Measurements from ENCODE around the gene FAM47E. TPM values are rescaled to one million over a fixed set of nuclear protein-coding genes. Genes with fewer than 3 reads are reported as not detected.

FAM47E gene
- total and polyA plus RNA-seq, 2 of the 13 experiments (the other 11 are each of a cell fraction or from before 2014, with no cell fraction given): 0.33 to 0.66 TPM

DNA sequence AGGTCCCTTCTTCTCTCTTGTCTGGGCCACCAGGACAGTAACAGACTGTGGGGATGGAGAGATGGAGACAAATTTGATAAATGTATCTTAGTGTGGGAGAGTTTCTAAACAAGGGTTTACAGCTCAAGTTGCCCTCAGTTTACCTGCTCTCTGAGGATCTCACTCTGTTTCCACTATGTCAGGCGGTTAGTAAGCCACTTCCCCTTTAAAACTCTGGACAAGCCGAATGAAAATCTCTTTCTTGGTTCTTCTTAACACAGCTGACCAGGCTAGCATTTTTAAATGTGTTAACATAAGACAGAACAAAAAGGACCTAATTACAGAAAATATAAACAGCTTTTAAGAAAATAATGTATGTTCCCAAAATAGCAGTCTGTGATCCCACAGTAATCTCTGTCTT, 35.0 kb upstream of the FAM47E start:
- H3K4me1 ChIP-seq (ENCODE audit: insufficient read depth, low read length): peaks cover 72% of the 10 kb centered on the region
- no peak overlapping the region for H3K27ac ChIP-seq (ENCODE audit: extremely low read length, insufficient read depth, low read length)
- peaks cover 18% of the 10 kb centered on the region for H3K79me2 ChIP-seq (ENCODE audit: insufficient read depth, low read length)
- FAIRE-seq (no peak), DNase-seq (ENCODE audit: low spot score) (no peak), ATAC-seq (no peak)
- H3K4me2 ChIP-seq (ENCODE audit: low read depth, low read length): no peak overlapping the region
- ChIA-PET CTCF (ENCODE audit: low intra/inter-chr PET ratio, low total read pairs) (no interaction called here), POLR2A (no interaction called here)
- 61% methylated on average over 2 of the region's 2 CpGs for WGBS (ENCODE audit: low lambda C conversion rate)
- intact Hi-C loops (cut with micrococcal nuclease; ENCODE audit: unreplicated experiment): no loop called here
- in situ Hi-C loops (cut with HindIII; ENCODE audit: extremely low pct_ligation_motif_present, low pct_unique_long_range_greater_than_20kb): no loop called here
- TF ChIP-seq ONECUT2 (CRISPR knock-in tag; IDR thresholded peaks at IDR 0.05) (no peak), FOXC1 (CRISPR knock-in tag; IDR thresholded peaks at IDR 0.05; ENCODE audit: borderline replicate concordance) (no peak), ZNF816 (CRISPR knock-in tag; IDR thresholded peaks at IDR 0.05; ENCODE audit: borderline replicate concordance) (no peak), ZNF749 (CRISPR knock-in tag; IDR thresholded peaks at IDR 0.05; ENCODE audit: borderline replicate concordance) (no peak), SSRP1 (CRISPR knock-in tag; IDR thresholded peaks at IDR 0.05) (no peak), CCDC6 (CRISPR knock-in tag; IDR thresholded peaks at IDR 0.05) (no peak), PHB2 (IDR thresholded peaks at IDR 0.05; ENCODE audit: partially characterized antibody) (no peak), ZNF430 (CRISPR knock-in tag; IDR thresholded peaks at IDR 0.05) (no peak), ZFAT (CRISPR knock-in tag; conservative IDR thresholded peaks at IDR 0.05) (no peak), EP300 (IDR thresholded peaks at IDR 0.05; ENCODE audit: low read depth in 2 of 2, low read length in 2 of 2) (no peak), EP300 (CRISPR knock-in tag; IDR thresholded peaks at IDR 0.05; ENCODE audit: borderline replicate concordance) (no peak), ZNF781 (CRISPR knock-in tag; IDR thresholded peaks at IDR 0.05; ENCODE audit: borderline replicate concordance, not compliant biosample characterization) (no peak), CHD4 (IDR thresholded peaks at IDR 0.05; ENCODE audit: borderline replicate concordance, low read length) (no peak), ZNF225 (CRISPR knock-in tag; IDR thresholded peaks at IDR 0.05) (no peak), ZNF24 (IDR thresholded peaks at IDR 0.05) (no peak)
- TF ChIP-seq, protein P1, sequence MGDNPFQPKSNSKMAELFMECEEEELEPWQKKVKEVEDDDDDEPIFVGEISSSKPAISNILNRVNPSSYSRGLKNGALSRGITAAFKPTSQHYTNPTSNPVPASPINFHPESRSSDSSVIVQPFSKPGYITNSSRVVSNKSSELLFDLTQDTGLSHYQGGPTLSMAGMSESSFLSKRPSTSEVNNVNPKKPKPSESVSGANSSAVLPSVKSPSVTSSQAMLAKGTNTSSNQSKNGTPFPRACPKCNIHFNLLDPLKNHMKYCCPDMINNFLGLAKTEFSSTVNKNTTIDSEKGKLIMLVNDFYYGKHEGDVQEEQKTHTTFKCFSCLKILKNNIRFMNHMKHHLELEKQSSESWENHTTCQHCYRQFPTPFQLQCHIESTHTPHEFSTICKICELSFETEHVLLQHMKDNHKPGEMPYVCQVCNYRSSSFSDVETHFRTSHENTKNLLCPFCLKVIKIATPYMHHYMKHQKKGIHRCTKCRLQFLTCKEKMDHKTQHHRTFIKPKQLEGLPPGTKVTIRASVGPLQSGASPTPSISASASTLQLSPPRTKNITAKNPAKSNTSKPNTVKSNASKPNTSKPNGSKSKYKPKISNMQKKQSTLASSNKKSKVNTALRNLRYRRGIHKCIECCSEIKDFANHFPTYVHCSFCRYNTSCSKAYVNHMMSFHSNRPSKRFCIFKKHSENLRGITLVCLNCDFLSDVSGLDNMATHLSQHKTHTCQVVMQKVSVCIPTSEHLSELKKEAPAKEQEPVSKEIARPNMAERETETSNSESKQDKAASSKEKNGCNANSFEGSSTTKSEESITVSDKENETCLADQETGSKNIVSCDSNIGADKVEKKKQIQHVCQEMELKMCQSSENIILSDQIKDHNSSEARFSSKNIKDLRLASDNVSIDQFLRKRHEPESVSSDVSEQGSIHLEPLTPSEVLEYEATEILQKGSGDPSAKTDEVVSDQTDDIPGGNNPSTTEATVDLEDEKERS (CRISPR knock-in tag; IDR thresholded peaks at IDR 0.05): no peak
- TF ChIP-seq, protein P2, sequence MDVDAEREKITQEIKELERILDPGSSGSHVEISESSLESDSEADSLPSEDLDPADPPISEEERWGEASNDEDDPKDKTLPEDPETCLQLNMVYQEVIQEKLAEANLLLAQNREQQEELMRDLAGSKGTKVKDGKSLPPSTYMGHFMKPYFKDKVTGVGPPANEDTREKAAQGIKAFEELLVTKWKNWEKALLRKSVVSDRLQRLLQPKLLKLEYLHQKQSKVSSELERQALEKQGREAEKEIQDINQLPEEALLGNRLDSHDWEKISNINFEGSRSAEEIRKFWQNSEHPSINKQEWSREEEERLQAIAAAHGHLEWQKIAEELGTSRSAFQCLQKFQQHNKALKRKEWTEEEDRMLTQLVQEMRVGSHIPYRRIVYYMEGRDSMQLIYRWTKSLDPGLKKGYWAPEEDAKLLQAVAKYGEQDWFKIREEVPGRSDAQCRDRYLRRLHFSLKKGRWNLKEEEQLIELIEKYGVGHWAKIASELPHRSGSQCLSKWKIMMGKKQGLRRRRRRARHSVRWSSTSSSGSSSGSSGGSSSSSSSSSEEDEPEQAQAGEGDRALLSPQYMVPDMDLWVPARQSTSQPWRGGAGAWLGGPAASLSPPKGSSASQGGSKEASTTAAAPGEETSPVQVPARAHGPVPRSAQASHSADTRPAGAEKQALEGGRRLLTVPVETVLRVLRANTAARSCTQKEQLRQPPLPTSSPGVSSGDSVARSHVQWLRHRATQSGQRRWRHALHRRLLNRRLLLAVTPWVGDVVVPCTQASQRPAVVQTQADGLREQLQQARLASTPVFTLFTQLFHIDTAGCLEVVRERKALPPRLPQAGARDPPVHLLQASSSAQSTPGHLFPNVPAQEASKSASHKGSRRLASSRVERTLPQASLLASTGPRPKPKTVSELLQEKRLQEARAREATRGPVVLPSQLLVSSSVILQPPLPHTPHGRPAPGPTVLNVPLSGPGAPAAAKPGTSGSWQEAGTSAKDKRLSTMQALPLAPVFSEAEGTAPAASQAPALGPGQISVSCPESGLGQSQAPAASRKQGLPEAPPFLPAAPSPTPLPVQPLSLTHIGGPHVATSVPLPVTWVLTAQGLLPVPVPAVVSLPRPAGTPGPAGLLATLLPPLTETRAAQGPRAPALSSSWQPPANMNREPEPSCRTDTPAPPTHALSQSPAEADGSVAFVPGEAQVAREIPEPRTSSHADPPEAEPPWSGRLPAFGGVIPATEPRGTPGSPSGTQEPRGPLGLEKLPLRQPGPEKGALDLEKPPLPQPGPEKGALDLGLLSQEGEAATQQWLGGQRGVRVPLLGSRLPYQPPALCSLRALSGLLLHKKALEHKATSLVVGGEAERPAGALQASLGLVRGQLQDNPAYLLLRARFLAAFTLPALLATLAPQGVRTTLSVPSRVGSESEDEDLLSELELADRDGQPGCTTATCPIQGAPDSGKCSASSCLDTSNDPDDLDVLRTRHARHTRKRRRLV (CRISPR knock-in tag; IDR thresholded peaks at IDR 0.05): no peak
- TF ChIP-seq, protein P3, sequence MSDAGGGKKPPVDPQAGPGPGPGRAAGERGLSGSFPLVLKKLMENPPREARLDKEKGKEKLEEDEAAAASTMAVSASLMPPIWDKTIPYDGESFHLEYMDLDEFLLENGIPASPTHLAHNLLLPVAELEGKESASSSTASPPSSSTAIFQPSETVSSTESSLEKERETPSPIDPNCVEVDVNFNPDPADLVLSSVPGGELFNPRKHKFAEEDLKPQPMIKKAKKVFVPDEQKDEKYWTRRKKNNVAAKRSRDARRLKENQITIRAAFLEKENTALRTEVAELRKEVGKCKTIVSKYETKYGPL (CRISPR knock-in tag; IDR thresholded peaks at IDR 0.05): no peak
- H3K9me3 ChIP-seq (ENCODE audit: low read length): no peaks in the 10 kb centered on the region
- H3K4me3 ChIP-seq (replicated peaks in 1 of 3; ENCODE audit: insufficient read depth in 1 of 3, low read depth in 2 of 3, low read length in 3 of 3): no peak overlapping the region
- no peaks in the 10 kb centered on the region; a peak in 1 of 5 replicates for H3K27me3 ChIP-seq (ENCODE audit: control insufficient read depth in 1 of 2, insufficient read depth in 2 of 2, low read length in 2 of 2)
- no peak overlapping the region for H2AFZ ChIP-seq (ENCODE audit: low read length)
- no peaks in the 10 kb centered on the region for H4K20me1 ChIP-seq (ENCODE audit: insufficient read depth, low read length)
- BruUV-seq (replicated peaks): no TSS peak
- no peak overlapping the region for H3K9ac ChIP-seq (ENCODE audit: insufficient read depth, low read depth, low read length)
- H3K36me3 ChIP-seq (replicated peaks in 1 of 2; ENCODE audit: control insufficient read depth in 1 of 2, insufficient read depth in 2 of 2, low read length in 2 of 2): no peaks in the 10 kb centered on the region
